Thymus (tissue), 11 donors: ENCODE results near the gene ACACA. TPM values are rescaled to one million over a fixed set of nuclear protein-coding genes. Genes with fewer than 3 reads are reported as not detected.

Source experiments
- DNase-seq, 9 donors: peaks; one replicate each; pipeline ENCODE4 v3.0.0-alpha.2; 2013; ENCODE audit warnings: low spot score in 9 of 9, low read depth in 6 of 9, missing footprints in 1 of 9
- H3K27ac ChIP-seq, 2 donors: one replicate each; pipeline ENCODE4 v1.5.1; 2013; ENCODE audit warnings: control low read depth in 1 of 2, low read depth in 1 of 2, low read length in 1 of 2, mild to moderate bottlenecking in 1 of 2, moderate library complexity in 1 of 2
- H3K27me3 ChIP-seq, 2 donors: one replicate each; pipeline ENCODE4 v1.5.1; 2013; ENCODE audit warnings: low read length in 1 of 2; ENCODE audit not compliant: control insufficient read depth in 2 of 2, insufficient read depth in 1 of 2
- H3K36me3 ChIP-seq, 2 donors: one replicate each; pipeline ENCODE4 v1.5.1; 2013; ENCODE audit warnings: low read length in 1 of 2, mild to moderate bottlenecking in 1 of 2, moderate library complexity in 1 of 2; ENCODE audit not compliant: control insufficient read depth in 2 of 2, insufficient read depth in 2 of 2
- H3K4me1 ChIP-seq, 2 donors: one replicate each; pipeline ENCODE4 v1.5.1; 2013; ENCODE audit warnings: low read length in 2 of 2; ENCODE audit not compliant: control insufficient read depth in 2 of 2, insufficient read depth in 2 of 2
- H3K4me3 ChIP-seq, 2 donors: one replicate each; pipeline ENCODE4 v1.5.1; 2013; ENCODE audit warnings: low read length in 2 of 2, control low read depth in 1 of 2, mild to moderate bottlenecking in 1 of 2
- H3K9me3 ChIP-seq, 2 donors: one replicate each; pipeline ENCODE4 v1.5.1; 2013; ENCODE audit warnings: low read length in 1 of 2, mild to moderate bottlenecking in 1 of 2; ENCODE audit not compliant: control insufficient read depth in 2 of 2, insufficient read depth in 1 of 2
- WGBS: extraction: QIAGEN DNeasy Blood & Tissue Kit; methylation state at CpG from one replicate; pipeline ENCODE4 v1.1.7; 2013; 5-methylcytosine and 5-hydroxymethylcytosine counted together
- polyA plus RNA-seq: library from polyadenylated mRNA; stranded (reverse); fragments of 200-250 nt; gene quantifications from one replicate; pipeline ENCODE4 v1.2.3, GENCODE V29; 2013
- total RNA-seq: library from RNA; stranded (reverse); fragments of 120-200 nt; gene quantifications from one replicate; pipeline ENCODE4 v1.2.4, GENCODE V29; 2013
- donor health status: healthy.

The ACACA gene
- total and polyA plus RNA-seq, 2 donors = 8.7 to 12.9 TPM

DNA sequence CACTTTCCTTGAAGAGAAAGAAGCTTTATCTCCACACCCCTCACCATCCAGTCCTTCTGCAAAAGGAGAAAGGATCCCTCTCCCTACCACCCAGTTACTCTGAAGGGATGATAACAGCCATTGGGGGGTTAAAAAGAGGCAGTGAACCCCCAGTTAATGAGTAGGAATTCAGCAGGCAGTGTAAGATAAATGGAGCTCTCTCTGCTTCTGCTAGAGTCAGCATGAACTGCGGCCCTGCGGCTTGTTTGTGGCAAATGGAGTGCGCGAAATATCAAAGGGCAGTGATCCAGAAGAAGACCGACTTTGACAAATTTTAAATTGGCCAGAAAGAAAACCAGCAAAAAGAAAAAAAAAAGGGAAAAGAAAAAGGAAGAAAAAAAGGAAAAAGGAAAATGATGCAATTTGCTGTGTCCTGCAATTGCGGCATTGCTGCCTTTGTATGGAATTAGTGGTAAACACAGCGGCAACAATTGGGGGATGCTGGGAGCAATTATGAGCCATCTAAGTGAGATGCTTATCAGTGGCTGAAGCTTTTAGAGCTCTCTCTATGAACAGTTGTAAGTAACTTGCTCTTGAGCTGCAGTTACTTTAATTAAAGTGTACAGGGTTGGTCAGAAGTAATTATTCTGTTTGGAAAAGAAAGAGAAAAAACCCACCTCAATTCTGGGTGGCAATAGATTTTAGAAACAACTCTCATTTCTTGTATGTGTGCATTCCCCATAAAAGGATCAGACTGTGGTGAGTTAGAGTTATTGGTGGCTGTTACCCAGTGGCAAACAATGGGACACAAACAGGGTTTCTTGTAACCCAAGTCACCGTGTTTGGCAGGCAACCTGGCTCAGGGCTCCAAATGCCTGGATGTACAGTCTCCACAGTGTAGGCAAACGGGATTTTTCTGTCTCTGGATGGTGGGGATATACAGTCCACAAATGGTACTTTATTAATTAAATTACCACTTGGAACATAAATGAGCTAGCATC lies 296.6 kb downstream of the ACACA start:
- no peaks in the 10 kb centered on the region for H3K27me3 ChIP-seq
- no peak overlapping the region for H3K27ac ChIP-seq
- H3K4me1 ChIP-seq = no peaks in the 10 kb centered on the region
- no peaks in the 10 kb centered on the region for H3K9me3 ChIP-seq
- peaks cover 7 to 10% of the 10 kb centered on the region in 2 donors for H3K36me3 ChIP-seq
- H3K4me3 ChIP-seq = no peak overlapping the region
- 97% methylated on average over 9 of the region's 9 CpGs for WGBS
- no peak for DNase-seq

DNA sequence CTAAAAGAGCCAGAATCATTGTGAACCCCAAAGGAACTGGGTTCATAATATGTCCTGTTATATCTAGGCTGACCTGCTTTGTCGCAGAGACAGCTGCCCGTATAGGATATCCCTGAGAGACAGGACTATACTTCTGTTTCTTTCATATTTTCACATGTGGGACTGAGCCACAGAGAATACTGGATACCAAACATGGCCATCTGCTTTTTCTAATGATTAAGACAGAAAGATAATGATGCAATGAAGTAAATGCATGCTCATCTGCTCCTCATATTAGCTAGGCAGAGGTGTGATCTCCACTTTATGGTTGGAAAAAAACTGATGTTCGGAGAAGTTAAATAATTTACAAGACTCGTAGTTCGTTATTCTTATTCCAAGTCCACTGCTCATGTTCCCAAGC lies 297.5 kb downstream of the ACACA start:
- H3K27me3 ChIP-seq = no peaks in the 10 kb centered on the region
- no peak overlapping the region for H3K27ac ChIP-seq
- WGBS = 97% methylated on average over 5 of the region's 5 CpGs

DNA sequence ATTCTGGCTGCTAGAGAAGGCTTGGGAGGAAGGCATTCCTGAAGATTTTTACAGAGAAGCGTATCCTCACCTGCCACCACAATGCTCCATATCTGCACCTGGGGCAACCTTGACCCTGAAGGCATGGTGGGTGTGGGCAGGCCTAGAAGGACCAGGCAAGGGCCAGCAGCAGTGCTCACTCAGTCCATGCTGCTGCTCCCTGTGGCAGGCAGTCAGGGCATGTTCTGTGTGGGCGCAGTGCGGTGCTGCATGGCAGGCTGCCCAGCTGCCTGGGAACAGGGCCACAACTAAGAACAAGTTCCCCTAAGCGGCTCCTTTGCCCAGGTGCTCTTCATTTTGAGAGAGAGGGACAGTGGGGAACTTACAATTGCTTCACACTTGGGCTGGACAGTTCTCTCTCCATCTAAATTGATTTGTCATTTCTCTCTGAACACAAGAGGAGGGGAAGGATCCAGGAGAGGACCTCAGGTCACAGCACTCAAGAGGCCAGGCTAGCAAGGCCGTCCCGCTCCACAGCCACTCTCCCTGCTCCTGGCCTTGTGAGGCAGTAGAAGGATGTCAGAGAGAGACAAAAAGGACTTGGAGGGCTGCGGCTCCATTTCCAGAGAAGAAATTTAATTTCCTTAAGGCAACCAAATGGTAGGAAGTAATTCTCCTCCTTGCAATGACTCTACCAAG lies 299.1 kb downstream of the ACACA start:
- Histone ChIP-seq H3K27ac (no peak overlapping the region), H3K4me3 (no peak overlapping the region), H3K36me3 (peaks cover 7 to 11% of the 10 kb centered on the region in 2 donors), H3K4me1 (no peaks in the 10 kb centered on the region), H3K27me3 (no peaks in the 10 kb centered on the region), H3K9me3 (no peaks in the 10 kb centered on the region)
- 96% methylated on average over 7 of the region's 7 CpGs for WGBS
- DNase-seq = no peak

More for the DNA sequence above, 297.5 kb downstream of the ACACA start:
- no peak for DNase-seq
- H3K9me3 ChIP-seq = no peaks in the 10 kb centered on the region
- peaks cover 10 to 11% of the 10 kb centered on the region in 2 donors for H3K36me3 ChIP-seq
- H3K4me1 ChIP-seq = no peaks in the 10 kb centered on the region
- H3K4me3 ChIP-seq = no peak overlapping the region

DNA sequence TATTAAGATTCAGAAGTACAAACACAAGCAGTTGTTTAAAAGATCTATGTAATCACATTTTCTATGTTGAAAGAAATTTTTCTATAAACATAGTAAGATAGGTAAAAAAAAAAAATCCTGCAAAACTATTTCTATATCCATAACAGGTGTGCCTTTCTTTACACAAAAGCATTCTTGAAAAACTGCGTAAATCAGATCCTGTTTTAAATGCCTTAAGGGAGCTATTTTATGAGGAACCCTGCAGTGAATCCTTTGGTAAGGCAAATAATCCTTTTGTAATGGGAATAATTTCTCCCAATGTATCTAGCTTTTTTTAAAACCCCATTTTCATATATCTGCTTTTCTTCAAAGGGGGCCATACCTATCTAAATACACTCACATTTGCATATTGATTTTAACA lies 300.6 kb downstream of the ACACA start:
- Histone ChIP-seq H3K27ac (no peak overlapping the region), H3K9me3 (no peaks in the 10 kb centered on the region), H3K4me1 (no peaks in the 10 kb centered on the region), H3K4me3 (no peak overlapping the region), H3K36me3 (peaks cover 3 to 7% of the 10 kb centered on the region in 2 donors), H3K27me3 (no peaks in the 10 kb centered on the region)
- 98% methylated on average over 1 of the region's 1 CpG for WGBS
- DNase-seq = no peak

DNA sequence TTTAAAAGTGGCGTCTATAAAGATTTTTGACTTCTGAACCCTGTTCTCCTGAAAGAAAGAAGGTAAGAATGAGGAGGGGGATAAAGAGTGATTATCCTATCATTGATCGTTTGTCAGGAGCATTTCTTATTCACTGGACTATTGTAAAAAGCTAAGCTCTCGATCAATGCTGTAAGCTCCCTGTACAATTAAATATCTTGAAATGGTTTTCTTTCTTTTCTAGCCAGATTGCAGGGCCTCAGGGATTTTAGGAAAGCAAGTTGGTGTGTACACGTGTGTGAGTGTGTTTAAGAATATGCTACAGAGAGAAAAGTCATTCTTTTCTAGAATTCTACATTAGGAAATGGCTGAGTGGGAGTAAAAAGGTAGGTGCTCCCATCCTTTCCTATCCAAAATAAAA lies 303.4 kb downstream of the ACACA start:
- Histone ChIP-seq H3K36me3 (peaks cover 0 to 3% of the 10 kb centered on the region in 2 donors), H3K4me1 (peaks cover 0 to 3% of the 10 kb centered on the region in 2 donors), H3K27me3 (no peaks in the 10 kb centered on the region), H3K4me3 (no peak overlapping the region), H3K27ac (no peak overlapping the region), H3K9me3 (no peaks in the 10 kb centered on the region)
- WGBS = 98% methylated on average over 4 of the region's 4 CpGs
- no peak for DNase-seq

DNA sequence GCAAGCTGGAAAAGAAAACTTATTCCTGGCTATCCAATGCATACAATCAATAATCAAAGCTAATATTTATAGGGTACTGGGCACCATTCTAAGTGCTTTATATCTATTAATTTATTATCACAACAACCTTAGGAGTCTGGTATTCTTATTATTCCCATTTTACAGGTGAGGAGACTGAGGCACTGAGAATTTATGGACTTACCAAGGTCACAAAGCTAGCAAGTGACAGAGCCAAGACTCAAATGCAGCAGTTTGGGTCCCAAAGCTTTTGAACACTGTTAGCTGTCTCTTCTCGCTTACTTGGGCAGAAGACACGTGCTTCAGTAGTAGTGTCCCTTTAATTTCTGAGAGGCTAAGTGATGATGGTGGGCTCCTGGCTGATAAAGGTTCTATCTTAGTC lies 305.3 kb downstream of the ACACA start:
- Histone ChIP-seq H3K4me3 (no peak overlapping the region), H3K27me3 (no peaks in the 10 kb centered on the region), H3K27ac (no peak overlapping the region), H3K36me3 (peaks cover 2 to 7% of the 10 kb centered on the region in 2 donors), H3K9me3 (no peaks in the 10 kb centered on the region), H3K4me1 (peaks cover 4 to 13% of the 10 kb centered on the region in 2 donors)
- 98% methylated on average over 2 of the region's 2 CpGs for WGBS
- no peak for DNase-seq

DNA sequence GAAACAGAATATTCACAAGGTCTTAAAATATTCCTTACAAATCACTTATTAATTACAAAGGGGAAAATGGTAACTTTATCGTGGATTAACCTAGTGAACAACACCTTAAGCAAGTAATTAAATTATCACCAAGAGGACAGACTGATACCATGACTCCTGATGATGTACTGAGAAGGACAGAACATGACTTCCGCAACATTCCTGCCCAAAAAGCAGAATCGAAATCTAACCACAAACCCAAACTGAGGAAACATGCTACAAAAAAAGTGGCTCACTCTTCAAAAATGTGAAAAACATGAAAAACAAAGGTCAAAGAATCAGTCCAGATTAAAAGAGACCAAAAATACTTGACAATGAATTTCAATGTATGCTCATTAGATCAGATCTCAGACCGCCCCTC lies 306.4 kb downstream of the ACACA start:
- WGBS = 95% methylated on average over 4 of the region's 4 CpGs

DNA sequence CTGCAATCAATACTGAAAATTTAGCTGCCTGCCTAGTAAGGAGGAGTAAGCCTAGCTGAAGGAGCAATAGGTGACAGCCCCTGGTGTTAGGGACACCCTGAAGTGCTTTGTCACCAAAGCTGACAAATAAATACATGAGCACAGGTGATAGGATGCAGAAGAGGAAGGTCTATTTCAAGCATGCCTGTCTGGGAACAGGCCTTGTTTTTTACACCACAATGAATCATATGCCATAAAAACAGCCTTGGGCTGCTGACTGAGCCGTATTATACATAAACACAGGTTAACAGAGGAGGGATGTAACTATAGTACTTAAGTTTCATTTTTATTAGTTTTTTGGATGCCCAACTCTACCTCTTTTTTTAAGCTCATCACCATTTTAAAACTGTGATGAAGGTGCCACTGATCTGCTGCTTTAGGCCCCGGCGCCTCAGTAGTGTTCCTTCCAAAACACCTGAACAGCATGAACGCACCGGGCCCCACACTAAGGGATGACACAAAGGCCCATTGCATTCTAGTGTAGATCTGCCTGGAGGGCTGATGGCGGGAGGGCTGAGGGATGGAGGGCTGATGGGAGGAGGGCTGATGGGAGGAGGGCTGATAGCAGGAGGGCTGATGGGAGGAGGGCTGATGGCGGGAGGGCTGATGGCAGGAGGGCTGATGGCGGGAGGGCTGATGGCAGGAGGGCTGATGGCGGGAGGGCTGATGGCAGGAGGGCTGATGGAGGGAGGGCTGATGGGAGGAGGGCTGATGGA lies 307.5 kb downstream of the ACACA start:
- Histone ChIP-seq H3K36me3 (peaks cover 3 to 5% of the 10 kb centered on the region in 2 donors), H3K9me3 (no peaks in the 10 kb centered on the region), H3K4me3 (no peak overlapping the region), H3K27me3 (no peaks in the 10 kb centered on the region), H3K4me1 (peaks cover 26 to 34% of the 10 kb centered on the region in 2 donors), H3K27ac (no peak overlapping the region)
- DNase-seq = no peak
- 99% methylated on average over 9 of the region's 9 CpGs for WGBS

More for the DNA sequence above, 306.4 kb downstream of the ACACA start:
- H3K4me1 ChIP-seq = peaks cover 15 to 24% of the 10 kb centered on the region in 2 donors
- no peaks in the 10 kb centered on the region for H3K27me3 ChIP-seq
- H3K36me3 ChIP-seq = peaks cover 5 to 7% of the 10 kb centered on the region in 2 donors
- DNase-seq = no peak
- H3K9me3 ChIP-seq = no peaks in the 10 kb centered on the region
- no peak overlapping the region for H3K4me3 ChIP-seq
- H3K27ac ChIP-seq = no peak overlapping the region
